Measurements from ENCODE around the gene DMKN. TPM values are rescaled to one million over a fixed set of nuclear protein-coding genes. Genes with fewer than 3 reads are reported as not detected.
"Not testable (repeated sequence)": the region's sequence is repeated elsewhere in the genome, so short reads cannot be mapped to it uniquely, and the experiment has no call there.

Gene DMKN
- polyA plus RNA-seq, 1 experiment, result 1.5 TPM

GRCh38 chr19:35462476-35462953, 50.9 kb downstream of the DMKN start:
- ChIA-PET CTCF (interaction anchor here (0.6 to 1.4 kb wide), 2 partner anchors 33 to 513 kb away, joined by 3 to 4 read pairs; no protein-coding TSS in a partner anchor), POLR2A (no interaction called here)
- DNase-seq (ENCODE audit: low read depth), result no peak
- Histone ChIP-seq H3K4me3 (ENCODE audit: low read depth, low read length) (no peak overlapping the region), H3K27me3 (ENCODE audit: control insufficient read depth, insufficient read depth, low read length) (no peaks in the 10 kb centered on the region), H3K36me3 (ENCODE audit: control insufficient read depth, insufficient read depth, low read length) (no peaks in the 10 kb centered on the region)
- TF ChIP-seq, protein P1, sequence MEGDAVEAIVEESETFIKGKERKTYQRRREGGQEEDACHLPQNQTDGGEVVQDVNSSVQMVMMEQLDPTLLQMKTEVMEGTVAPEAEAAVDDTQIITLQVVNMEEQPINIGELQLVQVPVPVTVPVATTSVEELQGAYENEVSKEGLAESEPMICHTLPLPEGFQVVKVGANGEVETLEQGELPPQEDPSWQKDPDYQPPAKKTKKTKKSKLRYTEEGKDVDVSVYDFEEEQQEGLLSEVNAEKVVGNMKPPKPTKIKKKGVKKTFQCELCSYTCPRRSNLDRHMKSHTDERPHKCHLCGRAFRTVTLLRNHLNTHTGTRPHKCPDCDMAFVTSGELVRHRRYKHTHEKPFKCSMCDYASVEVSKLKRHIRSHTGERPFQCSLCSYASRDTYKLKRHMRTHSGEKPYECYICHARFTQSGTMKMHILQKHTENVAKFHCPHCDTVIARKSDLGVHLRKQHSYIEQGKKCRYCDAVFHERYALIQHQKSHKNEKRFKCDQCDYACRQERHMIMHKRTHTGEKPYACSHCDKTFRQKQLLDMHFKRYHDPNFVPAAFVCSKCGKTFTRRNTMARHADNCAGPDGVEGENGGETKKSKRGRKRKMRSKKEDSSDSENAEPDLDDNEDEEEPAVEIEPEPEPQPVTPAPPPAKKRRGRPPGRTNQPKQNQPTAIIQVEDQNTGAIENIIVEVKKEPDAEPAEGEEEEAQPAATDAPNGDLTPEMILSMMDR (IDR thresholded peaks at IDR 0.05; ENCODE audit: insufficient read depth, low read depth, low read length), result no peak

DNA sequence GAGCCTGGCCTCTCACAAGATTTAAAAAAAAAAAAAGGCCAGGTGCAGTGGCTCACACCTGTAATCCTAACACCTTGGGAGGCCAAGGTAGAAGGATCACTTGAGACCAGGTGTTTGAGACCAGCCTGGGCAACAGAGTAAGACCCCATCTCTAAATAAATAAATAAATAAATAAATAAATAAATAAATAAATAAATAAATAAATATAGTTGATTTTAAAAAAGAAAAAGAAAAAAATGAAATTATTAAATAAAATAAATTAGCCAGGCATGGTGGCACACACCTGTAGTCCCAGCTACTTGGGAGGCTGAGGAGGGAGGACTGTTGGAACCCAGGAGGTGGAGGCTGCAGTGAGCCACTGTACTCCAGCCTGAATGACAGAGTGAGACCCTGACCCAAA, 51.7 kb downstream of the DMKN start:
- H3K4me3 ChIP-seq (ENCODE audit: low read depth, low read length); DNase-seq (ENCODE audit: low read depth); H3K36me3 ChIP-seq (ENCODE audit: control insufficient read depth, insufficient read depth, low read length); CTCF ChIA-PET; POLR2A ChIA-PET; H3K27me3 ChIP-seq (ENCODE audit: control insufficient read depth, insufficient read depth, low read length): not testable (repeated sequence)

DNA sequence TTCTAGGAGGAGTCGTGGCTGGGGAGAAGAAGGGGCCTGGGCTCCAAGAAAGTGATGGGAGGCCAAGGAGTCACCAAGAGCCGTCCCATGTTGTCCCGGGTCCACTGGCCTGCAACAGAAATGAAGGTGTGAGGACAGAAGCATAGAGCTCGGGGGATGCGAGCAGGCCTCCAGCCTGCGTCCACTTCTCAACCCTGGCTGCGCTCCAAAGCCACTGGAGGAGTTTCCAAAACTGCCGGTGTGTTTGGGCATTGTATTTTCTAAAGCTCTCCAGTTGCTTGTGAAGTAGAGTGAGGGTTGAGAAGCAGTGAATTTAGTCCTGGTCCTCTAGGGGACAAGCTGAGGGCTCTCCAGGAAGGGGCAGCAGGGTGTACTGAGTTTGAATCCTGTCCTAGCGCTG, 52.4 kb downstream of the DMKN start:
- Histone ChIP-seq H3K27me3 (ENCODE audit: control insufficient read depth, insufficient read depth, low read length) (no peaks in the 10 kb centered on the region), H3K4me3 (ENCODE audit: low read depth, low read length) (no peak overlapping the region), H3K36me3 (ENCODE audit: control insufficient read depth, insufficient read depth, low read length) (no peaks in the 10 kb centered on the region)
- POLR2A ChIA-PET, result no interaction called here
- DNase-seq (ENCODE audit: low read depth), result no peak
- CTCF ChIA-PET, result no interaction called here
- TF ChIP-seq, protein P1 (IDR thresholded peaks at IDR 0.05; ENCODE audit: insufficient read depth, low read depth, low read length), result no peak

DNA sequence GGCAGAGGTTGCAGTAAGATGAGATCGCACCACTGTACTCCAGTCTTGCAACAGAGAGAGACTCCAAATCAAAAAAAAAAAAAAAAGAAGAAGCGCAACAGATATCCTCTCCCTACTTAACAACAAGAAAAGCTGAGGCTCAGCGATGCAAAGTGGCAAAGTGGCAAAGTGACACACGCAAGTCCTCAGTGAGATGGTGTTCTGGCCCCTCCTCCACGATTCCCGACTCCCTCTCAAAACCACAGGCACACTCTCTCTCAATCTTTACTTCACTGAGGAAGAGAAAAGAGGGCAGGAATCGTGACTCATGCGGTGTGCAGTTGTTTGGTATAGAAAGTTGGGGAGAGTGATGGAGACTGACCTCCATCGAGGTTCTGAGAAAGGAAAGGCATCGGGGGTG, 52.8 kb downstream of the DMKN start:
- ChIA-PET CTCF (interaction anchor here (0.7 to 1.2 kb wide), 2 partner anchors 7 to 9 kb away, joined by 3 to 4 read pairs; no protein-coding TSS in a partner anchor), POLR2A (no interaction called here)
- Histone ChIP-seq H3K4me3 (ENCODE audit: low read depth, low read length) (no peak overlapping the region), H3K36me3 (ENCODE audit: control insufficient read depth, insufficient read depth, low read length) (no peaks in the 10 kb centered on the region), H3K27me3 (ENCODE audit: control insufficient read depth, insufficient read depth, low read length) (no peaks in the 10 kb centered on the region)
- TF ChIP-seq, protein P1 (IDR thresholded peaks at IDR 0.05; ENCODE audit: insufficient read depth, low read depth, low read length), result no peak
- DNase-seq (ENCODE audit: low read depth), result no peak

GRCh38 chr19:35459414-35460082, 53.9 kb downstream of the DMKN start:
- Histone ChIP-seq H3K4me3 (ENCODE audit: low read depth, low read length) (no peak overlapping the region), H3K27me3 (ENCODE audit: control insufficient read depth, insufficient read depth, low read length) (no peaks in the 10 kb centered on the region), H3K36me3 (ENCODE audit: control insufficient read depth, insufficient read depth, low read length) (no peaks in the 10 kb centered on the region)
- CTCF ChIA-PET, result interaction anchor here (0.7 to 1.2 kb wide), 2 partner anchors 8 to 10 kb away, joined by 3 to 4 read pairs; no protein-coding TSS in a partner anchor
- POLR2A ChIA-PET, result no interaction called here
- TF ChIP-seq, protein P1 (IDR thresholded peaks at IDR 0.05; ENCODE audit: insufficient read depth, low read depth, low read length), result no peak
- DNase-seq (ENCODE audit: low read depth), result no peak
